Measurements from ENCODE around the gene CCSER1.
"Not testable (repeated sequence)": the region's sequence is repeated elsewhere in the genome, so short reads cannot be mapped to it uniquely, and the experiment has no call there.

CCSER1 gene

DNA sequence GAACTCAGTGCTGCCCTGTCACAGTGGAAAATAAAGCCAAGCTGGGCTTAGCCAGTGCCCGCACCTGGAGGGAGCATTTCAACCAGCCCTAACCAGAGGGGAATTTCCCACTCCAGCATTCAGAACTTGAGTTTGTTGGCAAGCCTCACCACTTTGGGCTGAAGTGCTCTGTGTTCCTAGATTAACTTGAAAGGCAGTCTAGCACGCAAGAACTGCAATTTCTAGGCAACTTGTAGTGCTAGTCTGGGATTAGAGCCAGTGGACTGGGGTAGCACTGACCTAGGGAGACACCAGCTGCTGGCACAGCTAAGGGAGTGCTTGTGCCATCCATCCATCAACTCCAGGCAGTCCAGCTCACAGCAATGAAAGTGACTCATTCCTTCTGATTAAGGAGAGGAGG is 1115.9 kb downstream of the CCSER1 start:
- TF ChIP-seq, protein P1, sequence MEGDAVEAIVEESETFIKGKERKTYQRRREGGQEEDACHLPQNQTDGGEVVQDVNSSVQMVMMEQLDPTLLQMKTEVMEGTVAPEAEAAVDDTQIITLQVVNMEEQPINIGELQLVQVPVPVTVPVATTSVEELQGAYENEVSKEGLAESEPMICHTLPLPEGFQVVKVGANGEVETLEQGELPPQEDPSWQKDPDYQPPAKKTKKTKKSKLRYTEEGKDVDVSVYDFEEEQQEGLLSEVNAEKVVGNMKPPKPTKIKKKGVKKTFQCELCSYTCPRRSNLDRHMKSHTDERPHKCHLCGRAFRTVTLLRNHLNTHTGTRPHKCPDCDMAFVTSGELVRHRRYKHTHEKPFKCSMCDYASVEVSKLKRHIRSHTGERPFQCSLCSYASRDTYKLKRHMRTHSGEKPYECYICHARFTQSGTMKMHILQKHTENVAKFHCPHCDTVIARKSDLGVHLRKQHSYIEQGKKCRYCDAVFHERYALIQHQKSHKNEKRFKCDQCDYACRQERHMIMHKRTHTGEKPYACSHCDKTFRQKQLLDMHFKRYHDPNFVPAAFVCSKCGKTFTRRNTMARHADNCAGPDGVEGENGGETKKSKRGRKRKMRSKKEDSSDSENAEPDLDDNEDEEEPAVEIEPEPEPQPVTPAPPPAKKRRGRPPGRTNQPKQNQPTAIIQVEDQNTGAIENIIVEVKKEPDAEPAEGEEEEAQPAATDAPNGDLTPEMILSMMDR (conservative IDR thresholded peaks at IDR 0.05; ENCODE audit: low read depth, low read length) = no peak
- DNase-seq (ENCODE audit: low read depth) = no peak

DNA sequence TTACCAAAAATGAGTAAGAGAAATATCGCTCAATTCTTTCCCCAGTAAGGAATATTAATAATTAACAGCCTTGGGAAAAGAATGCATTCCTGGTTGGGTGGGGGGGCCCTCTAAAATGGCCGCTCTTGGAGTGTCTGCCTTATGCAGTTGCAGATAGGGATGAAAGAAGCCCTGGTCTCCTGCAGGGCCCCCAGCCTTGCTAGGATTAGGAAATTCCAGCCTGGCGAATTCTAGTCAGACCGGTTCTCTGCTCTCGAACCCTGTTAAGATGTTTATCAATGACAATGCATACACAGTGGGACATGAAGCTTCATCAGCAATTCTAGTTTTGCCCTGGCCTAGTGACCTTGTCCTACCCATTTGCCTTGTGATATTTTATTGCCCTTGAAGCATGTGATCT is 1128.8 kb downstream of the CCSER1 start:
- TF ChIP-seq, protein P1 (conservative IDR thresholded peaks at IDR 0.05; ENCODE audit: low read depth, low read length) = no peak
- DNase-seq (ENCODE audit: low read depth) = no peak
- no peak overlapping the region for H3K4me3 ChIP-seq (ENCODE audit: low read length)

More for the DNA sequence above, 1115.9 kb downstream of the CCSER1 start:
- H3K4me3 ChIP-seq (ENCODE audit: low read length) = no peak overlapping the region

DNA sequence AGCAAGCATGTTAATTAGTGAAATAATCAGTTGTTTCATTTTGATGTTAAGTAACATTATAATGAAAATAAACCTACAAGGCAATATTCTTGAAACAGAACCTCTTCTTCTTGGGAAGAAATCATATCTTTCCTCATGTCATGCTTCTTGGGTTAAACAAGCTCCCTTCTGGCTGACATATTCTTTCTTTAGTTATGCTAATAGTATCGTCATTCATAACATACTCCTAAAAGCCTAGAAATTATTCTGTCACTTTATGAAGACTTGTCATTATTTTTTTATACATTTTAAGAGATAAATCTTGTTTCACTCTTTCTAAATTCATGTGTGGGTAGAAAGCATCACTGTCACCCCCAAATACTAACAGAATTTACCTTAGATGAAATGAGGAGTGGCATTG is 1129.6 kb downstream of the CCSER1 start:
- no peak for DNase-seq (ENCODE audit: low read depth)
- H3K4me3 ChIP-seq (ENCODE audit: low read length) = no peak overlapping the region
- TF ChIP-seq, protein P1 (conservative IDR thresholded peaks at IDR 0.05; ENCODE audit: low read depth, low read length) = no peak

DNA sequence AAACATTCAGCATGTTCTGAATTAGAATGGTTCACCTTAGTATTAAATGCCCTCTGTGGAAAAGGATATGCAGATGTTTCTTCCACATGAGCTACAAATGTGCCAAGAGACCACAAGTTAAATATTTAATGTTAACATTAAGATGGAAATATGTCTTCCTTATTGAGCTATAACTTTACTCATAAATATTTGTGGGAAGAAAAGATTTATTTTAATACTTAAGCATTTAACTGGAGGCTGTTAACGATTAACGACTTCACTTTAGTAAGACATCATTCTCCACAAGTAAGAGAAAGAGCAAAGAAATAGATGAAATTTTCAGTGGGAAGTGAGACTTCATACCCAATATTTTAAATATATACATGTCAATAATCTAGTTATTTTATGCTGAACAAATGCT is 1130.5 kb downstream of the CCSER1 start:
- no peak overlapping the region for H3K4me3 ChIP-seq (ENCODE audit: low read length)
- TF ChIP-seq, protein P1 (conservative IDR thresholded peaks at IDR 0.05; ENCODE audit: low read depth, low read length) = no peak
- no peak for DNase-seq (ENCODE audit: low read depth)

DNA sequence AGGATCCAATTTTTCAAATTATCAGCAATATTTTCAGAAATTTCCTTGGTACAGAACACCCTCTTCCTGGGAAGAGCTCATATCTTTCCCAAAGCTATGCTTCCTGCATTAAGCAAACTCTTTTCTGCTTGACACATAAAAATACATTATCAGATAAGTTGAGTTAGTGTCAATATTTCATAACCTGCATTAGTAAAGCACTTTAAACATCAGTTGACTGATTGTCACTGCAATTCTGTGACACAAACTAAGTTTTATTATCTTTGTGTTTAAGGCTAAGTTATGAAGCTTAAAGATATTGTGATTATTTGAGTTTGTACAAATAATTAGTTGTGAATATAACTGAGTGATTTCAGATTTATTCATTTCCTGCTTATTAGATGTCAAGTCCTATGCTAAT is 1131.1 kb downstream of the CCSER1 start:
- TF ChIP-seq, protein P1 (conservative IDR thresholded peaks at IDR 0.05; ENCODE audit: low read depth, low read length) = no peak
- no peak overlapping the region for H3K4me3 ChIP-seq (ENCODE audit: low read length)
- DNase-seq (ENCODE audit: low read depth) = no peak

DNA sequence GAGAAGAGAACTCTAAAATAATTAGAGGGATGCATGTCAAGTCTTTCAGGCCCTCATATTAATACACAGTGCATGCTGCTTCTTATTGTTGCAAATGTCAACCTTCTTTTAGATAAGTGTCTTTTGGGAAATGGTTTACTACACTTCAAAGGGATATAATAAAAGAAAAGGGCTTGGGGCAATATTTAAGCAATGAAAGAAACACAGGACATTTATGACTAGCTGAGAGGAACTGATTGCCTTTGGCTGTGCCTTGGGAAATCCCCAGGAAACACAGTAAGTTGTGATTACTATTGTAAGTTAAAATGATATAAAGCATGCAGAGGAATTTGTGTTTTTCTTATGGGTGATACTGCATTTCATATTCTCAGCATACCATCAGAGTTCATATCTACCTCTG is 1140.3 kb downstream of the CCSER1 start:
- no peak for DNase-seq (ENCODE audit: low read depth)
- TF ChIP-seq, protein P1 (conservative IDR thresholded peaks at IDR 0.05; ENCODE audit: low read depth, low read length) = no peak
- no peak overlapping the region for H3K4me3 ChIP-seq (ENCODE audit: low read length)

DNA sequence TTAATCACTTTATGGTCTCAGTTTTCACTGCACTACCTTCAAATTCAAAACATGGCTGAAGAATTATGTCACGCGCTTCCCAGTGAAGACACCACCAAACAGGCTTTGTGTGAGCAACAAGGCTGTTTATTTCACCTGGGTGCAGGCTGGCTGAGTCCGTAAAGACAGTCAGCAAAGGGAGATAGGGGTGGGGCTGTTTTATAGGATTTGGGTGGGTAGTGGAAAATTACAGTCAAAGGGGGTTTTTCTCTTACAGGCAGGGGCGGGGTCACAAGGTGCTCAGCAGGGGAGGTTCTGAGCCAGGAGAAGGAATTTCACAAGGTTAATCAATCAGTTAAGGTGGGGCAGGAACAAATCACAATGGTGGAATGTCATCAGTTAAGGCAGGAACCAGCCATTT is 1141.3 kb downstream of the CCSER1 start:
- not testable (repeated sequence) for DNase-seq (ENCODE audit: low read depth); H3K4me3 ChIP-seq (ENCODE audit: low read length)

DNA sequence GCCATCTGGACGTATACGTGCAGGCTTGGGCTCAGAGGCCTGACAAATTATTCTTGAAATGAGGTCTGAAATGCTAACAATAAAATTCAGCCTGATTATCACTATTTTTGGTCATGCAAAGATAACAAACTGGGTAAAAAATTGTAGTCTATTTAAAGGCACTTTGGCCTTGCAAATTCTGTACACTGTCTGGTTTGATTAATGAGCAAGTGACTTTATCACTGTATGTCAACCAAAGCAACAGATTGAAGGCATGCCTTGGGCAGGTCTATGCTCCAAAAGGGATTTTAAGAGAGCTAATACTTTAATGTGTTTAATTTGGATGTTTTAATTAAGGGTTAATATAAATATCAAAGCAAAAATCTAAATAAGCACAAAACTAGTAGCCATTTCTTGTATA is 1141.7 kb downstream of the CCSER1 start:
- DNase-seq (ENCODE audit: low read depth) = no peak
- TF ChIP-seq, protein P1 (conservative IDR thresholded peaks at IDR 0.05; ENCODE audit: low read depth, low read length) = no peak
- H3K4me3 ChIP-seq (ENCODE audit: low read length) = no peak overlapping the region
